Fibroblast of mammary gland (primary cell): ENCODE measurements around the gene DNAJC8.

Source experiments
- DNase-seq: peaks from one replicate; pipeline ENCODE4 v3.0.0-alpha.2; 2010; ENCODE audit warnings: low read depth
- H3K4me3 ChIP-seq: 2 replicates; pipeline ENCODE4 v1.5.1; 2011; ENCODE audit warnings: low read depth, mild to moderate bottlenecking, low read length, moderate library complexity; ENCODE audit not compliant: control insufficient read depth
- TF ChIP-seq, protein P1 (sequence below): conservative IDR thresholded peaks from 2 replicates; pipeline ENCODE4 v1.5.1; 2011; ENCODE audit warnings: low read depth, low read length, inconsistent platforms; ENCODE audit not compliant: control insufficient read depth, insufficient read depth

Gene DNAJC8

DNA sequence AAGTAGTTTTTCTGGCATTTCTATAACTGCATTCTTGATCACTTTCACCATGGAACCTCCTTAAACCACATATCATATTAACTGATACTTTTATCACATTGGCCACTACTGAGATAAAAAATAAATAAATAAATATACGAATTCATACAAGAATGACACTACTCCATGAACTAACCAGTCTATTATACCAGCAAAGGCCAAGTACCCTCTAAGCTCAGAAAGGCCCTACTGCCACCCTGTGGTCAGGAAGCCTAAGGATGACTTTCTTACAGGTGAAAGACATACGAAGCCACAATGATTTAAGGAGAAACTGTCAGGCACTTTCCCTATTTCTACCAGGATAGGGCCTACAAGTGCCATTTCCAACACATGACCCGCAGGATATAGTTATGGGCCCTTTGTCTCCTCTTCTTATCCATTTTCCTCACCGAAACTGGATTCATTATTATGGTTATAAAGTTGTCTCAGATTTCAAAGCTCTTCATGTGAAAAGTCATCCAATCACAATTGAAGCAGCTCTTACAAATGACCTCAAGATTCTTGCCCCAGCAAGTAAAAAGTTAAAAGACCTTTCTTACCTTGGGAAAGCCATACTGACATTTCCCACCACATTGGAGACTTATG is 23.9 kb downstream of the DNAJC8 start:
- TF ChIP-seq, protein P1, sequence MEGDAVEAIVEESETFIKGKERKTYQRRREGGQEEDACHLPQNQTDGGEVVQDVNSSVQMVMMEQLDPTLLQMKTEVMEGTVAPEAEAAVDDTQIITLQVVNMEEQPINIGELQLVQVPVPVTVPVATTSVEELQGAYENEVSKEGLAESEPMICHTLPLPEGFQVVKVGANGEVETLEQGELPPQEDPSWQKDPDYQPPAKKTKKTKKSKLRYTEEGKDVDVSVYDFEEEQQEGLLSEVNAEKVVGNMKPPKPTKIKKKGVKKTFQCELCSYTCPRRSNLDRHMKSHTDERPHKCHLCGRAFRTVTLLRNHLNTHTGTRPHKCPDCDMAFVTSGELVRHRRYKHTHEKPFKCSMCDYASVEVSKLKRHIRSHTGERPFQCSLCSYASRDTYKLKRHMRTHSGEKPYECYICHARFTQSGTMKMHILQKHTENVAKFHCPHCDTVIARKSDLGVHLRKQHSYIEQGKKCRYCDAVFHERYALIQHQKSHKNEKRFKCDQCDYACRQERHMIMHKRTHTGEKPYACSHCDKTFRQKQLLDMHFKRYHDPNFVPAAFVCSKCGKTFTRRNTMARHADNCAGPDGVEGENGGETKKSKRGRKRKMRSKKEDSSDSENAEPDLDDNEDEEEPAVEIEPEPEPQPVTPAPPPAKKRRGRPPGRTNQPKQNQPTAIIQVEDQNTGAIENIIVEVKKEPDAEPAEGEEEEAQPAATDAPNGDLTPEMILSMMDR, result peak; percentile 81
- no peak overlapping the region for H3K4me3 ChIP-seq
- peak; percentile 73 for DNase-seq

DNA sequence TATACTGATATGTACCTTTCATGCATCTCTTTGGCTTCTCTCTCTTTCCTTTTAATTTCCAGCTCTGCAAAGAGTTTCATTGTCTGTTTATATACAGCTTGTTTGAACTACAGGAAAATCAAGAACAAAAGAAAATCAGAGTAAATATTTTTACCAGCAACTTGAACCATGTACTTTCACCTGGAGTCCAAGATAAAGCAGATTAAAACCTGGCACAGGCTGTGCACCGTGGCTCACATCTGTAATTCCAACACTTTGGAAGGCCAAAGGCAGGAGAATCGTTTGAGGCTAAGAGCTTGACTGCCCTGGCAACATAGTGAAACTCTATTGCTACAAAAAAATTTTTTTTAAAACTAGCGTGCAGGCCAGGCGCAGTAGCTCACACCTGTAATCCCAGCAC is 27.6 kb downstream of the DNAJC8 start:
- no peak for DNase-seq
- H3K4me3 ChIP-seq, result no peak overlapping the region
- TF ChIP-seq, protein P1, result no peak

DNA sequence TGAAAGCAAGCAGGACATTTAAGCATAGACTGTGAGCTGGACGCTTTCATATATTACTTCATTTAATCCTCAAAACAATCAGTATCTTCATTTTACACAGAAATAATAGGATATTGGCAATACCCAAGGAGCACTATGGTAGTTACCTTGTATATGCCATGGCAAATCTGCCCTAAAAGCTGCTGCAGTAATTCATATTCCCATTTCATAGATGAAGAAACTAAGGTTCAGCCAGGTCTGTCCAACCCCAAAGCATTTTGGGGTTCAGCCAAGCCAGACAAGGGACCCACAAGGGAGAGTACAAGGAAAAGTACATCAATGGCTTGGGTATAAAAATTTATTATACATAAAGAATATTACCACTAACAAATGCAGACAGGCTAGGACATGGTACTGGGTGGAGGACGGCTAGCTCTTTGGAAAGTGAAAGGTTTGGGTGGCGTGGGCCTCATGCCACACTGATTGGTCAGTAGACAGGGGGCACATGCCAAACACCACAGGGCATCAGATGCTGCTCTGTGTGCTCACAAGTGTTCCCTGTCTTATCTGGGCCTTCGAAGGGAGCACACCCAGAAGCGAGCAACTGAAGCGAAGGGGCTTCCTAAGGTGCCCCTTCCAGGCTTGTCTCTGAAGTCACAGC is 32.5 kb downstream of the DNAJC8 start:
- TF ChIP-seq, protein P1, result no peak
- H3K4me3 ChIP-seq, result no peak overlapping the region
- DNase-seq, result no peak

DNA sequence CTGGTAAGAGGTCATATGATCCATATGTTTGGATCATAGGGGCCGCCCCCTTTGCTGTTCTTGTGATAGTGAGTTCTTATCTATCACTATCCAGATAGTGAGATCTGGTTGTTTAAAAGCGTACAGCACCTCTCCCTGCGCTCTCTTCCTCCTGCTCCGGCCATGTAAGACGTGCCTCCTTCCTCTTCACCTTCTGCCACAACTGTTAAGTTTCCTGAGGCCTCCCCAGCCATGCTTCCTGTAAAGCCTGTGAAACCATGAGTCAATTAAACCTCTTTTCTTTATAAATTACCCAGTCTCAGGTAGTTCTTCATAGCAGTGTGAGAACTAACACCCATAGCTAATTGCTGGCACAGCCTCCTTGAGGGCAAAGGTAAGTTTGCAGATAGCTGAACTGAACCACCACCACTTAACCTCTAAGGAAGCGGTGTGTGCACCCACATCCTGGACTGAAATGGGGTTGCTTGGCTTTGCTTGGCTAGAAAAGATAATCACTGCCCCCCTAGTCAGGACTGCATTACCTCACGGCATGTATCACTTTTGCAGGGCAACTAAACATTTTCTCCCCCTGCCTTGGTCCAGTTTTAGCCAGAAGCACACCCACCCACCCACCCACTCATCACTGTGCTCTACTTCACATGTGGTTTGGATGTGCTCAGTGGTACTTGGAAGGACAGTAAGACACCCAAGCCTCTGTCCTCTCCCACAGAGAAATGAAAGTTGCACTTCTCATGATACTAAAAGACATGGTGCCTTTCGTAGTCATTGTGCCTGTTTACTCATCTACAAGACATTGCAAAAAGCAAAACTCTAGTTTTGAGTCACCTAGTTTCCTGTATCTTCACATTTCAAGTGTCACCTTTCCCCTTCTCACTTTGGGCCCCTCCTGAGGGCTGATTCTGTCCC is 33.2 kb downstream of the DNAJC8 start:
- DNase-seq, result no peak
- TF ChIP-seq, protein P1, result no peak
- H3K4me3 ChIP-seq, result no peak overlapping the region

DNA sequence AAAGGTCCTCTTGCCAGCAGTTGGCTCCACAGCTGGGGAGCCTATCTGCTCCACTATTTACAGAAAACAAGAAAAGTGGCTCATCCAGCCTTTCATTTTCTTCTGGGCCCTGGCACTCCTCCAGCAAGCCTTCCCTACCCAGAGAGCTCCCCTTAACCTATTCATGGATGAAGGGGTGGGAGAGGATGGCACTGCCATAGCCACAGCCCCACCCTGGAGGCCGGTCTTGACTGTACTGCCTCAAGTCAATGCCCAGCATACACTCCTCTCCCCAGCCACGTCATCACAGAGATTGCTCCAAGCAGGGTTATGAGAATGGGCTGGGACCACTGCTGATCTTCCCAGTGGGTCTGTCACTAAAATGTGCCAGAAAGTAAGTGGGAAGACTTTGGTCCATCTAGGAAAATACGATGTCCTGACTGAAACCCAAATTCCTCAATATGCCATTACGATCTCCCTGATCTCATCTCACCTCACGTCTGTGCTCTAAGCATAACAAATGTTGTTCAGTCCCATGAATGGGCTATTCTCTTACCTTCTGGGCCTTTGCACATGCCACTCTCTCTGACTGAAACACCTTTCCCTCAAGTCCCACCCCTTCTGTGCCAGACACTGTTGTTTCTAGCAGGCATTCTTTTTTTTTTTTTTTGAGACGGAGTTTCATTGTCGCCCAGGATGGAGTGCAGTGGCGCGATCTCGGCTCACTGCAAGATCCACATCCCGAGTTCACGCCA is 35.0 kb downstream of the DNAJC8 start:
- TF ChIP-seq, protein P1, result no peak
- no peak overlapping the region for H3K4me3 ChIP-seq
- DNase-seq, result no peak

DNA sequence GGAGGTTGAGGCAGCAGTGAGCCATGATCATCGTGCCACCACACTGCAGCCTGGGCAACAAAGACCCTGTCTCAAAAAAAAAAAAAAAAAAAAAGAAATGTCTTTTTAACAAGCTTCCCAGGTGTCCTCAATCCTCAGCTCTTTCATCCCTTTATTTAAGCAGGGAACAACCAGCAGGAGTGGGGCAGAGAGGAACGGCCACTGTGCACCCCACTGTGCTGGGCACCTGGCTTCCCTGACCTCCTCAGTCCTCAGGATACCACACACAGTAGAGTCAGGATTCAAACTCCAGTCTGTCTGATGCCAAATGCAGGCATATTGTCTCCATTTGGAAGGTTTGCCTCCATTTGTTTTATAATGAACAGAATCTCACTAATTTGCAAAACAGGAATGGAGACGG is 36.5 kb downstream of the DNAJC8 start:
- no peak overlapping the region for H3K4me3 ChIP-seq
- DNase-seq, result no peak
- TF ChIP-seq, protein P1, result no peak
